Mucosa of descending colon (tissue), 3 donors: ENCODE measurements around the gene CRTAC1. TPM values are rescaled to one million over a fixed set of nuclear protein-coding genes. Genes with fewer than 3 reads are reported as not detected.

ENCODE experiments used
- ATAC-seq: fragments of 200-7000 bp; cut with Tn5 transposase; one replicate; pipeline ENCODE4 v1.9.1; 2020; ENCODE audit warnings: mild to moderate bottlenecking, moderate library complexity
- DNase-seq, 3 donors: peaks; one replicate each; pipeline ENCODE4 v3.0.0-alpha.2; 2020
- H3K36me3 ChIP-seq: fragments of 200-600 bp; one replicate; pipeline ENCODE4 v1.8.0; 2021; ENCODE audit warnings: low read depth, mild to moderate bottlenecking
- H3K4me1 ChIP-seq: fragments of 200-600 bp; one replicate; pipeline ENCODE4 v1.8.0; 2021; ENCODE audit warnings: low read depth, mild to moderate bottlenecking
- H3K4me3 ChIP-seq: fragments of 200-600 bp; one replicate; pipeline ENCODE4 v1.8.0; 2021; ENCODE audit warnings: mild to moderate bottlenecking
- H3K9me3 ChIP-seq: fragments of 200-600 bp; one replicate; pipeline ENCODE4 v1.8.0; 2021; ENCODE audit warnings: mild to moderate bottlenecking
- CTCF ChIP-seq: fragments of 200-600 bp; IDR thresholded peaks from one replicate; pipeline ENCODE4 v1.8.0; 2022; ENCODE audit warnings: antibody characterized with exemption, mild to moderate bottlenecking
- intact Hi-C, 2 donors: fragments of 100-400 bp; cut with DNase I in 1 of 2; cut with micrococcal nuclease in 1 of 2; formaldehyde crosslinking; loops; one replicate each; pipeline versions ENCODE4 v1.11.0 to v1.11.1; 2022; cut with DNase I, micrococcal nuclease
- total RNA-seq, 3 donors: library from RNA; stranded (reverse); fragmentation: NEBNext Ultra II Directional in 2 of 3; extraction: Animal tissue kit (Norgen Biotek cat#: 25700) in 2 of 3; gene quantifications; one replicate each; pipeline versions ENCODE4 v1.2.1 to v1.2.4, GENCODE V29; 2021 to 2023
- donor health status: DM: no; HTN: no; CAD: no; lungs with moderate emphysema.
- donor health status: DM: no; HTN: no; CAD: no.
- donor health status: DM: no; HTN: yes; CAD: no.

Gene CRTAC1
- total RNA-seq, 3 donors from 2014 or later: 0.17 to 8.8 (median 1.0) TPM

- Histone ChIP-seq H3K4me3 (no peak overlapping the region), H3K36me3 (no peaks in the 10 kb centered on the region), H3K4me1 (no peaks in the 10 kb centered on the region), H3K9me3 (no peaks in the 10 kb centered on the region)
- TF ChIP-seq CTCF: no peak
- ATAC-seq (no peak), DNase-seq (no peak)
- intact Hi-C loops: no loop called here
Measured at GRCh38 chr10:97836446-97836845, 194.0 kb downstream of the CRTAC1 start.

GRCh38 chr10:97831259-97831658, 199.2 kb downstream of the CRTAC1 start:
- no peak for TF ChIP-seq CTCF
- Histone ChIP-seq H3K4me1 (no peaks in the 10 kb centered on the region), H3K36me3 (no peaks in the 10 kb centered on the region), H3K4me3 (no peak overlapping the region), H3K9me3 (no peaks in the 10 kb centered on the region)
- intact Hi-C loops: no loop called here
- ATAC-seq (no peak), DNase-seq (no peak)

- intact Hi-C loops: no loop called here
- peak; percentile 10 for ATAC-seq
- DNase-seq: no peak
Measured at GRCh38 chr10:97830064-97830463, 200.4 kb downstream of the CRTAC1 start.

GRCh38 chr10:97828721-97829120, 201.7 kb downstream of the CRTAC1 start:
- H3K9me3 ChIP-seq: no peaks in the 10 kb centered on the region
- no peak for TF ChIP-seq CTCF
- no peaks in the 10 kb centered on the region for H3K36me3 ChIP-seq
- ATAC-seq (peak; percentile 47), DNase-seq (no peak)
- H3K4me3 ChIP-seq: no peak overlapping the region
- intact Hi-C loops: no loop called here
- H3K4me1 ChIP-seq: no peaks in the 10 kb centered on the region

More at GRCh38 chr10:97830064-97830463, 200.4 kb downstream of the CRTAC1 start:
- no peaks in the 10 kb centered on the region for H3K4me1 ChIP-seq
- no peaks in the 10 kb centered on the region for H3K9me3 ChIP-seq
- no peak for TF ChIP-seq CTCF
- H3K4me3 ChIP-seq: no peak overlapping the region
- no peaks in the 10 kb centered on the region for H3K36me3 ChIP-seq

GRCh38 chr10:97827702-97828291, 202.6 kb downstream of the CRTAC1 start:
- Histone ChIP-seq H3K4me3 (no peak overlapping the region), H3K36me3 (no peaks in the 10 kb centered on the region), H3K9me3 (no peaks in the 10 kb centered on the region), H3K4me1 (no peaks in the 10 kb centered on the region)
- DNase-seq (no peak), ATAC-seq (no peak)
- intact Hi-C loops: no loop called here
- no peak for TF ChIP-seq CTCF

GRCh38 chr10:97826892-97827291, 203.5 kb downstream of the CRTAC1 start:
- Histone ChIP-seq H3K9me3 (no peaks in the 10 kb centered on the region), H3K4me3 (no peak overlapping the region), H3K4me1 (no peaks in the 10 kb centered on the region), H3K36me3 (no peaks in the 10 kb centered on the region)
- no peak for DNase-seq
- TF ChIP-seq CTCF: no peak
- no peak for ATAC-seq
- intact Hi-C loops: no loop called here
